GM15510 (cell line): ENCODE results near the gene MADD.
A peak's percentile ranks its signal among the peaks of the same experiment; 100 is the strongest.

ENCODE experiments used
- POLR2A ChIP-seq: IDR thresholded peaks from 3 replicates; pipeline ENCODE4 v1.6.1; 2011; ENCODE audit warnings: borderline replicate concordance; ENCODE audit not compliant: insufficient read length; ENCODE audit errors: extremely low read depth

The MADD gene

DNA sequence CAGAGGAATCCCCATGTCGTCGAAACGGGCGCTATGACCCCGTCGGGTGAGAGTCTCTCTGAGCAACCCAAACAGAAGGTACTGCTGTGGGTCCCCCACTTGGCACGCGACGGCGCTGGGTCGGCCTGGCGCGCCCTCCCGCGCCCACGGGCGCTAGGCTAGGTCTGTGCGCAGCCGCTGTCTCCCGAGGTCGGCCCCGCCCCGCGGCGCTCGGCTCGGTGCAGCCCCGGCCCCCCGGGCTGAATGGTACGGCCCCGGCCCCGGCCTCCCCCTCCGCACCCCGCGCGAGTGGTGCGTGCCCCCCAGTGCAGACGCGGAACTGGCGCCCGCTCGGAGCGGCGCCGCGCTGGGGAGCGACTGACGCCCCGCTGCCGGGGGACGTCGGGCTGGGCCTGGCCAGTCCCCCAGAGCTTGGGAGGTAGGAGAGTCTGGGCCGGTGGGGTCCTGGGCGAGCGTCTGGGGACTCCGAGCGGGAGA is at the start of gene MADD:
TSS of gene MADD (plus strand) at position 305 of the 477 bp plus-strand sequence.
- peak; percentile 91 for TF ChIP-seq POLR2A

DNA sequence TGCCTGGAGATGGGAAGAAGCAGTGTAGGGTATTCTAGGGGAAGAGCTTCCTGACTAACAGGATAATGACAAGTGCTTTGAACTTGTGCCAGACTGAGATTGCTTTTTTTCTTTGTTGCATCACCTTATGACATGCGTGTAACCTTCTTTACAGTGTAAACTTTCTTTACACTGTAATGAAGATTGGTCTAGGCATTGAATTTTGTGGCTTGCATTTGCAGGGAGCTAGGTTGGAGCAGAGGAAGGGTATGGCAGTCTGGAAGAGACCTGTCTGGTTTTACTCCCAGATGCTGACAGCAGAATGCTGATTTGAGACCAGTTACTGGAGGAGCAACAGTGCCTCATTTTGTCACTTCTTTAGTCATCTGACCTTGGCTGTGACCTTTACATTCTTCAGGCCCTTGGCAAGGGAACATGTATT is 49.5 kb upstream of the MADD start:
- TF ChIP-seq POLR2A: no peak

GRCh38 chr11:47222696-47223095 is 47.2 kb upstream of the MADD start:
- no peak for TF ChIP-seq POLR2A

DNA sequence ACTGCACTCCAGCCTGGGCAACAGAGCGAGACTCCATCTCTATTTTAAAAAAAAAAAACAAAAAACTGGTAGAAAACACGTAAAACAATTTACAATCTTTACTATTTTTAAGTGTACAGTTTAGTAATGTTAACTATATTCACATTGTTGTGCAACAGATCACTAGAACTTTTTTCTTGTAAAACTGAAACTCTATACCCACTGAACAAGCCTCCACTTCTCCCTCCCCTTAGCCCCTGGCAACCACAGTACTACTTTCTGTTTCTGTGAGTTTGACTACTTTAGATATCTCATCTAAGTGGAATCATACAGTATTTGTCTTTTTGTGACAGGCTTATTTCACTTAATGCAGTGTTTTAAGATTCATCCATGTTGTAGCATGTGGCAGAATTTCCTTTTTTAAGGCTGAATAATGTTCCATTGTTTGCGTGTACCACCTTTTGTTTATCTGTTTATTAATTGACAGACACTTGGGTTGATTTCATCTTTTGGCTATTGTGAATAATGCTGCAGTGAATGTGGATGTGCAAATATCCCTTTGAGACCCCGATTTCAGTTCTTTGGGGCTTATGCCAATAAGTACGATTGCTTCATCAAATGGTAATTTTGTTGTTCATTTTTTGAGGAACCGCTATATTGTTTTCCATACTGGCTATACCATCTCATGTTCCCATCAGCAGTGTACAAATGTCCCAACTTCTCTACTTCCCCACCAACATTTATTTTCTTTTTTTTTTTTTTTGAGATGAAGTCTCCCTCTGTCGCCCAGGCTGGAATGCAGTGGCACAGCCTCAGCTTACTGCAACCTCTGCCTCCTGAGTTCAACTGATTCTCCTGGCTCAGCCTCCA is 44.2 kb upstream of the MADD start:
- TF ChIP-seq POLR2A: no peak

- TF ChIP-seq POLR2A: no peak
These were observed 40.8 kb upstream of the MADD start for GRCh38 chr11:47229161-47229560.

GRCh38 chr11:47233051-47233450 is 36.9 kb upstream of the MADD start:
- TF ChIP-seq POLR2A: no peak

- TF ChIP-seq POLR2A: no peak
These were observed 35.8 kb upstream of the MADD start for GRCh38 chr11:47233989-47234668.

GRCh38 chr11:47234669-47235100 is 35.2 kb upstream of the MADD start:
- no peak for TF ChIP-seq POLR2A

DNA sequence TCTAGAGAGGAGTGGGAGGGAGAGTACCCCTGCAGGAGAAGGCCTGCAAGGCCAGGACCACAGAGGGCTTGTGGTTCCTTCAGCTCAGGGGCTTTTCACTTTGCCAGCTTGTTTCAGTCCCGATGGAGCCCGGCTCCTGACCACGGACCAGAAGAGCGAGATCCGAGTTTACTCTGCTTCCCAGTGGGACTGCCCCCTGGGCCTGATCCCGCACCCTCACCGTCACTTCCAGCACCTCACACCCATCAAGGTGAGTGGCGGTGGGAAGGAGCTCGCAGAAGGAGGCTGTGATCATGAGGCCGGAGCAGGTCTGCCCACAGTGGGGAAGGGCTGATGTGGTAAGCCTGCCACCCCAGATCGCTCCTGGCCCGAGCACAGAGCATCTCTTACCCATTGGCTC is 34.8 kb upstream of the MADD start:
- no peak for TF ChIP-seq POLR2A

DNA sequence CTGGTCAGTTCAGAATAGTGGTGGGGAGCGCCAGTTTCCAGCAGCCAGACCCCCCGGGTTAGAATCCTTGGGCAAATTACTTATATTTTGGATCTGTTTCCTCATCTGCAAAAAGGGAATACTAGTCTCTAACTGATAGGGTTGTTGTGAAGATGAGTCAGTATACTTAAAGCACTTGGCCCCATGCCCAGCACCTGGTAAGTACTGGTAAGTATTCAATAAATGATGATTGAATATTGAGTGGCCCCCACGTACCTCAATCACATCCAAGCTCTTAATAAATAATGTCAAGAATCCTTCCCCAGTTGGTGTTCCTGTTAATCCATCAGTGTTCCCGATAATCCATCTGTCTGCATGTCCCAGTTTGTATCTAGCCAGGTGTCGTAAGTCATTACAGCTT is 33.5 kb upstream of the MADD start:
- TF ChIP-seq POLR2A: no peak

GRCh38 chr11:47239852-47240251 is 30.1 kb upstream of the MADD start:
- no peak for TF ChIP-seq POLR2A

- TF ChIP-seq POLR2A: no peak
These were observed 28.1 kb upstream of the MADD start for GRCh38 chr11:47241841-47242301.

DNA sequence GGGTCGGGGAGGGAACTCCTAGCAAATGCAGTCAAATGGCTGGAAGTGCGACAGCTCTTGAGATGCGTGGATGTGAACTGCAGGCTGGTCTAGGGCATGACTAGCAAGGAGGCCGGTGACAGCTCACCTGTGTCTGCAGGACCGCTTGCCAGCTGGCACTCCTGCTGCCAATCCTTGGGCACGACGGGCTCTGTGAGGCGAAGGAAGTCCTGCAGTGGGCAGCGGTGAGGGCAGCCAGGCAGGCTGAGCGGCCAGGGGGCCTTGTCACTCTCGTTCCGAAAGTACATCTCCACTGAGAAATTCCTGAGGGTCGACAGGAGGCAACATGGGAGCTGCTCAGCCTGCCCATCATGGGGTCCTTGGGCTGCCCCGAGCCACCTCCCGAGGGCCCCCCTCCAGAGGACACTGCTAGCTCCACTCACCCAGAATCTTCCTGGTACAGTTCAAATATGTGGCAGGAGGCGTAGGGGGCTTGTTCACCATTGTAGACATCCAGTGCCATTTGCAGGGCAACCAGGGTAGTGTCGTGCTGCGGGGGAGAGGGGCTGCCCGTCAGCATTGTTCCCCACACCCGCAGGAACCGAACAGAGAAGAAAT is 27.2 kb upstream of the MADD start:
- TF ChIP-seq POLR2A: no peak

DNA sequence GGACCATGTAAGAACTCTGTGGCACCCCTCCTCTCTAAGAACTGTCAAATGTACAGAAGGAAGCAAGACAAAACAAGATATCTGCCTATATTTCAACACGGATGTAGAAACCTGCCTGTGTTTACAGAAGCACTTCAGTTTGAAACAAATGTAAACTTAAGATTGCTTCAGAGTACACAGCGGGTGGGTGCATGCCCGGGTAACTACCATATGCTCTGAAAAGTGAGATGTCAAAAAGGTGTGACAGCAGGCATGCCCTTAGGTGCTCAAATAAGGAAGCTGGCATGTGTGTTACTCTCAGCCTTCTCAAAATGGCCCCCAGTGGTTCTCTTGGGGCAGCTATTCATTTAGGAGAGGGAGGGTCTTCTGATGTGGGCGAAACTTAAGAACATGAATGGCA is 26.5 kb upstream of the MADD start:
- no peak for TF ChIP-seq POLR2A
